ENCODE data around the gene NHS. TPM values are rescaled to one million over a fixed set of nuclear protein-coding genes. Genes with fewer than 3 reads are reported as not detected.
"Not testable (repeated sequence)": the region's sequence is repeated elsewhere in the genome, so short reads cannot be mapped to it uniquely, and the experiment has no call there.

Gene NHS
- total RNA-seq, 1 donor from 2014 or later: 14.9 TPM

- TF ChIP-seq CTCF (IDR thresholded peaks at IDR 0.05): no peak
- Mint-ChIP-seq H3K4me3 (ENCODE audit: unreplicated experiment) (no peak overlapping the region), H3K27ac (ENCODE audit: unreplicated experiment) (no peak overlapping the region), H3K4me1 (ENCODE audit: low read depth) (peaks cover 17% of the 10 kb centered on the region), H3K36me3 (ENCODE audit: low read depth) (no peaks in the 10 kb centered on the region), H3K27me3 (ENCODE audit: low read depth) (peaks cover 5% of the 10 kb centered on the region), H3K9me3 (ENCODE audit: low read depth) (no peaks in the 10 kb centered on the region)
- DNase-seq (ENCODE audit: low spot score): no peak
These were observed 124.5 kb downstream of the NHS start for GRCh38 chrX:17499512-17499911.

GRCh38 chrX:17500145-17500579, 125.2 kb downstream of the NHS start:
- peaks cover 11% of the 10 kb centered on the region for H3K4me1 Mint-ChIP-seq (ENCODE audit: low read depth)
- H3K4me3 Mint-ChIP-seq (ENCODE audit: unreplicated experiment): no peak overlapping the region
- H3K27ac Mint-ChIP-seq (ENCODE audit: unreplicated experiment): no peak overlapping the region
- no peaks in the 10 kb centered on the region for H3K9me3 Mint-ChIP-seq (ENCODE audit: low read depth)
- H3K36me3 Mint-ChIP-seq (ENCODE audit: low read depth): no peaks in the 10 kb centered on the region
- no peak for DNase-seq (ENCODE audit: low spot score)
- no peak for TF ChIP-seq CTCF (IDR thresholded peaks at IDR 0.05)
- H3K27me3 Mint-ChIP-seq (ENCODE audit: low read depth): peaks cover 5% of the 10 kb centered on the region

GRCh38 chrX:17501746-17502145, 126.7 kb downstream of the NHS start:
- H3K4me3 Mint-ChIP-seq (ENCODE audit: unreplicated experiment): no peak overlapping the region
- H3K27me3 Mint-ChIP-seq (ENCODE audit: low read depth): peaks cover 4% of the 10 kb centered on the region
- DNase-seq (ENCODE audit: low spot score): no peak
- peaks cover 6% of the 10 kb centered on the region for H3K4me1 Mint-ChIP-seq (ENCODE audit: low read depth)
- H3K27ac Mint-ChIP-seq (ENCODE audit: unreplicated experiment): no peak overlapping the region
- peaks cover 5% of the 10 kb centered on the region for H3K36me3 Mint-ChIP-seq (ENCODE audit: low read depth)
- no peak for TF ChIP-seq CTCF (IDR thresholded peaks at IDR 0.05)
- H3K9me3 Mint-ChIP-seq (ENCODE audit: low read depth): peaks cover 9% of the 10 kb centered on the region

GRCh38 chrX:17506352-17506751, 131.4 kb downstream of the NHS start:
- H3K4me1 Mint-ChIP-seq (ENCODE audit: low read depth); H3K27ac Mint-ChIP-seq (ENCODE audit: unreplicated experiment); H3K27me3 Mint-ChIP-seq (ENCODE audit: low read depth); DNase-seq (ENCODE audit: low spot score); H3K36me3 Mint-ChIP-seq (ENCODE audit: low read depth); H3K4me3 Mint-ChIP-seq (ENCODE audit: unreplicated experiment): not testable (repeated sequence)
- H3K9me3 Mint-ChIP-seq (ENCODE audit: low read depth): peaks cover 19% of the 10 kb centered on the region

DNA sequence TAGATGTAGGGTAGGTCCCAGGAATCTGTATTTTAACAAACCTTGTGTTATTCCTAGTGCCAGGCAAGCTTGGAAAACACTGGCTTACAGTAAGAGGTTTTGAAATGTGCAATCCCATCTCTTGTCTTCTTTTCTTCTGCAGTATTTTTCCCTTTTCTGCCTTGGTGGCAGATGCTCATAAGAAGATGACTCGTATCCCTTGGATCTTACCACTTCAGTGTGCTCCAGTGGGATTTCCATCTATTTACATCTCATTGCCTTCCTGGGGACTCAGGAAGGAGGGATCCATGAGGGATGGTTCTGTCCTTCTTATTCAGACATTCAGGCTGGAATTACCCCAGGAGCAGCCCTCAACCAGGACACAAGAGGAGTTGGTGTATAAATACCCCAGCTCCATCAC, 136.6 kb downstream of the NHS start:
- DNase-seq (ENCODE audit: low spot score): no peak

More for the DNA sequence above, 136.6 kb downstream of the NHS start:
- H3K27me3 Mint-ChIP-seq (ENCODE audit: low read depth): no peaks in the 10 kb centered on the region
- H3K27ac Mint-ChIP-seq (ENCODE audit: unreplicated experiment): no peak overlapping the region
- H3K36me3 Mint-ChIP-seq (ENCODE audit: low read depth): peaks cover 2% of the 10 kb centered on the region
- TF ChIP-seq CTCF (IDR thresholded peaks at IDR 0.05): no peak
- H3K4me1 Mint-ChIP-seq (ENCODE audit: low read depth): no peaks in the 10 kb centered on the region
- peaks cover 10% of the 10 kb centered on the region for H3K9me3 Mint-ChIP-seq (ENCODE audit: low read depth)
- no peak overlapping the region for H3K4me3 Mint-ChIP-seq (ENCODE audit: unreplicated experiment)
